Naive thymus-derived CD4-positive, alpha-beta T cell (primary cell): ENCODE data around the gene IFT43. TPM values are rescaled to one million over a fixed set of nuclear protein-coding genes. Genes with fewer than 3 reads are reported as not detected.

ENCODE experiments used
- ATAC-seq: fragments of 150-1000 bp; cut with Tn5 transposase; 2 replicates; pipeline ENCODE4 v1.10.0; 2021; ENCODE audit warnings: mild to moderate bottlenecking, moderate library complexity
- CTCF ChIA-PET: fragments of 350-600 bp; sonication (Branson Sonifier 250); formaldehyde crosslinking; loops from one replicate; lab custom pipeline; 2021; ENCODE audit warnings: antibody characterized with exemption; lab: Charles Lee
- POLR2A ChIA-PET: fragments of 350-600 bp; sonication (Branson Sonifier 250); formaldehyde crosslinking; loops from one replicate; lab custom pipeline; 2021; ENCODE audit warnings: antibody characterized with exemption, inconsistent platforms; lab: Charles Lee
- DNase-seq, 9 donors: peaks; one replicate each; pipeline versions ENCODE4 v3.0.0 to v3.0.0-alpha.2; 2020 to 2022; ENCODE audit warnings: mixed read lengths in 1 of 9
- H3K27ac ChIP-seq: one replicate; pipeline ENCODE4 v1.7.0; 2013; ENCODE audit warnings: mild to moderate bottlenecking, low read depth, low read length, moderate library complexity
- H3K27me3 ChIP-seq, 2 donors: one replicate each; pipeline ENCODE4 v1.7.0; 2013; ENCODE audit warnings: low read length in 2 of 2, mild to moderate bottlenecking in 2 of 2, moderate library complexity in 2 of 2; ENCODE audit not compliant: control insufficient read depth in 2 of 2, insufficient read depth in 2 of 2
- H3K36me3 ChIP-seq, 3 experiments: 1 replicate in 2 of 3; 2 replicates in 1 of 3; pipeline ENCODE4 v1.7.0; 2013; ENCODE audit warnings: low read length in 3 of 3, mild to moderate bottlenecking in 3 of 3, moderate library complexity in 1 of 3; ENCODE audit not compliant: insufficient read depth in 3 of 3, control insufficient read depth in 2 of 3
- H3K4me1 ChIP-seq, 2 donors: one replicate each; pipeline ENCODE4 v1.7.0; 2013; ENCODE audit warnings: low read length in 2 of 2, mild to moderate bottlenecking in 2 of 2, moderate library complexity in 1 of 2; ENCODE audit not compliant: control insufficient read depth in 2 of 2, insufficient read depth in 2 of 2
- H3K4me3 ChIP-seq: 2 replicates; pipeline ENCODE4 v1.7.0; 2013; ENCODE audit warnings: mild to moderate bottlenecking, low read length
- H3K9me3 ChIP-seq, 3 experiments: 1 replicate in 2 of 3; 2 replicates in 1 of 3; pipeline ENCODE4 v1.7.0; 2013; ENCODE audit warnings: low read length in 3 of 3; ENCODE audit not compliant: control insufficient read depth in 2 of 3
- H3K27ac Mint-ChIP-seq, 9 donors: one replicate each; pipeline ENCODE4 v1.8.0; 2020 to 2022; ENCODE audit warnings: mixed read lengths in 9 of 9, mild to moderate bottlenecking in 8 of 9, moderate library complexity in 5 of 9, inconsistent platforms in 2 of 9
- H3K27me3 Mint-ChIP-seq, 5 donors: one replicate each; pipeline ENCODE4 v1.8.0; 2021 to 2022; ENCODE audit warnings: mixed read lengths in 5 of 5, mild to moderate bottlenecking in 1 of 5
- H3K36me3 Mint-ChIP-seq, 5 donors: one replicate each; pipeline ENCODE4 v1.8.0; 2020 to 2022; ENCODE audit warnings: mixed read lengths in 5 of 5, mild to moderate bottlenecking in 3 of 5, inconsistent platforms in 1 of 5
- H3K4me1 Mint-ChIP-seq, 7 donors: one replicate each; pipeline ENCODE4 v1.8.0; 2020 to 2022; ENCODE audit warnings: mixed read lengths in 7 of 7, mild to moderate bottlenecking in 3 of 7, inconsistent platforms in 1 of 7
- H3K4me3 Mint-ChIP-seq, 10 donors: one replicate each; pipeline ENCODE4 v1.8.0; 2020 to 2022; ENCODE audit warnings: mild to moderate bottlenecking in 10 of 10, mixed read lengths in 10 of 10, moderate library complexity in 6 of 10, inconsistent platforms in 2 of 10
- H3K9me3 Mint-ChIP-seq, 11 donors: one replicate each; pipeline ENCODE4 v1.8.0; 2020 to 2022; ENCODE audit warnings: mixed read lengths in 11 of 11, mild to moderate bottlenecking in 4 of 11, inconsistent platforms in 1 of 11, moderate library complexity in 1 of 11
- intact Hi-C, 2 donors: fragments of 100-400 bp; cut with micrococcal nuclease; formaldehyde crosslinking; loops; one replicate each; pipeline ENCODE4 v1.15.1; 2023
- polyA plus RNA-seq, 2 donors: library from polyadenylated mRNA; unstranded; fragments of 300-500 nt; fragmentation: Illumina TruSeq; gene quantifications; one replicate each; pipeline ENCODE4 v1.2.3, GENCODE V29; 2021
- total RNA-seq, 6 experiments: library from RNA in 5 of 6; stranded (reverse) in 5 of 6; gene quantifications; 1 replicate in 5 of 6; 2 replicates in 1 of 6; pipeline ENCODE4 v1.2.3 and lab custom pipeline; 2021 to 2026

The IFT43 gene
- total and polyA plus RNA-seq, 7 experiments from 2014 or later: 4.6 to 19.1 (median 15.4) TPM

DNA sequence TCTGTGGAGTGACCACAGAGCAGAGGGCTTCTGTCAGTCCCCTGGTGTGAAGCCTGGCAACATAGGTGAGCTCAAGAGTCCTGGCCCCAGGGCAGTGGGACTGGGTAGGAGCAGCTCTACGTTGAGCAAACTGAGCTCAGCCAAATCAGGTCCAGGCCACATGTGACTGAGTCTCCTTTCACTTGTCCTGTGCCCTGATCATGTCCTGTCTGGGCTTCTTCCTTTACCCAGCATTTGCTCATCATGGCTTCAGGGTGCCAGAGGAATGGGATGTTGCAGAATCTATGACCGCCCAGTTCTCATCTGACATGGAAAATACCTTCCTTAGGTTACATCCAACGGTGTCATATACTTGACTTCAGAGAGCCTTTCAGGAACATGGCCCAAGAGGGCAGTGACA is 99.8 kb downstream of the IFT43 start:
- ATAC-seq (no peak), DNase-seq (no peak)
- ChIA-PET POLR2A (no interaction called here), CTCF (no interaction called here)
- Histone ChIP-seq H3K4me3 (no peak overlapping the region), H3K4me1 (no peaks in the 10 kb centered on the region), H3K27ac (no peak overlapping the region), H3K36me3 (peaks cover 0 to 7% (median 0%) of the 10 kb centered on the region in 3 experiments), H3K27me3 (no peaks in the 10 kb centered on the region), H3K9me3 (no peaks in the 10 kb centered on the region)
- Mint-ChIP-seq H3K4me3 (no peak overlapping the region), H3K36me3 (peaks cover 0 to 18% (median 0%) of the 10 kb centered on the region in 5 donors), H3K27ac (no peak overlapping the region), H3K9me3 (no peaks in the 10 kb centered on the region), H3K27me3 (no peaks in the 10 kb centered on the region), H3K4me1 (no peaks in the 10 kb centered on the region)
- intact Hi-C loops: no loop called here

- ChIA-PET POLR2A (no interaction called here), CTCF (no interaction called here)
- H3K27ac ChIP-seq: no peak overlapping the region
- ATAC-seq (no peak), DNase-seq (no peak)
- no peaks in the 10 kb centered on the region for H3K27me3 ChIP-seq
- Mint-ChIP-seq H3K4me1 (no peaks in the 10 kb centered on the region), H3K27ac (no peak overlapping the region), H3K27me3 (no peaks in the 10 kb centered on the region), H3K9me3 (no peaks in the 10 kb centered on the region), H3K4me3 (no peak overlapping the region), H3K36me3 (peaks cover 0 to 15% (median 0%) of the 10 kb centered on the region in 5 donors)
- peaks cover 0 to 7% (median 0%) of the 10 kb centered on the region in 3 experiments for H3K36me3 ChIP-seq
- intact Hi-C loops: no loop called here
- no peaks in the 10 kb centered on the region for H3K4me1 ChIP-seq
- H3K4me3 ChIP-seq: no peak overlapping the region
- H3K9me3 ChIP-seq: no peaks in the 10 kb centered on the region
Observed at GRCh38 chr14:76086636-76087035, 101.1 kb downstream of the IFT43 start.

DNA sequence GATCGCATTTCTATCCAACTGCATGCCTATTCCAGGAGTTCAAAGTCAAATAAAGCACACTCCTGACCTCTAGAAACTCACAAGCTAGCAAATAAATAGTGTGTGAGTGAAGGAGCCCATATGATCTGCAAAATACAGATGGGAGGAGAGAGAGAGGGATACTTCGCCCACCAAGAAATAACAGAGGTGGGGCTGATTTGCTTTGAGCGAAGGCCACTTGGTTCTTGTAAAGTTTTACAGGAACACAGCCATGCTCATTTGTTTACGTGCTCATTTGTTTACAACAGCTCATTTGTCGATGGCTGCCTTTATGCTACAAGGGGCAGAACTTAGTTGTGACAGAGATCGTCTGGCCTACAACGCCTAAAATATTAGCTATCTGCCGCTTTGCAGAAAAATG is 102.8 kb downstream of the IFT43 start:
- peaks cover 0 to 7% (median 0%) of the 10 kb centered on the region in 5 donors for H3K36me3 Mint-ChIP-seq
- no peak for DNase-seq
- H3K27me3 Mint-ChIP-seq: no peaks in the 10 kb centered on the region
- Histone ChIP-seq H3K4me3 (no peak overlapping the region), H3K4me1 (no peaks in the 10 kb centered on the region), H3K27ac (no peak overlapping the region), H3K27me3 (no peaks in the 10 kb centered on the region), H3K36me3 (peaks cover 0 to 4% (median 0%) of the 10 kb centered on the region in 3 experiments), H3K9me3 (no peaks in the 10 kb centered on the region)
- intact Hi-C loops: no loop called here
- no peak overlapping the region for H3K4me3 Mint-ChIP-seq
- H3K9me3 Mint-ChIP-seq: no peaks in the 10 kb centered on the region
- ChIA-PET CTCF (no interaction called here), POLR2A (no interaction called here)
- no peaks in the 10 kb centered on the region for H3K4me1 Mint-ChIP-seq
- H3K27ac Mint-ChIP-seq: no peak overlapping the region
- ATAC-seq: no peak

DNA sequence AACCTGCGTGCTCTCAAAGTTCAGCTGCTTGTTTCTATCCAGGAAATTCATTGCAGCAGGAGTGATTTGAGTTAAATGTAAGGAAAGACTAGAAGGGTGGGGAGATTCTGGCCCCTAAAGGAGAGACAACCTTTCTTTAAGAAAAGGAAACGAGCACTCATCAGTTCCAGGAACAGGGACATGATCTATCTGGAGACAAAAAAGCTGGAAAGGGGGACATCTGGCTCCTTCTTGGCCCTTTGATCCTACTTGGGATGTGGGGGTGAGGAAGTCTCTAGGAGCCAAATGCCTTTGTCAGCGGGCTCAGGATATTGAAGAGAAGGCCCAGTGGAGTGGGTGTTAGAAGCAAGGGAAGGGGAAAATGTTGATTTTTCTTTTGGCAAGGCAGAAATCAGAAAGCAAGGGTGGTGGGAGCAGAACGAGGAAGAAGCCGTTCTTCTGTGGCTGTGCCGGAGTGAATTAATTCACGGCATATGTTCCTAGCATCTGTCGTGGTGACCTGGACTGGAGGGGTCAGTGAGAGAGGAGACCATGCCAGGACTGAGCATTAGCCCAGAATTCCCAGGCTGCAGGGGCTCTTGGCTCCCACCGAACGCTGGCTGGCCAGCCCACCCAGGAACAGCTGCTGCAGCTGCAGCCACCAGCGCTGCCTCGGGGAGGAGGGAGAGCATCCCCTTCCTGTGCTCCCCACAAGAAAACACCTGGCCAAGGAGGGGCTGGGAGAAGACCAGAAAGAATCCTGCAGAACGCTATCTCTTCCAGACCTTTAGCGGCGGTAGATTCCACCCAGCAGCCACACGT is 103.4 kb downstream of the IFT43 start:
- no peaks in the 10 kb centered on the region for H3K27me3 ChIP-seq
- Mint-ChIP-seq H3K4me3 (peak overlapping the region in 1 of 10 donors; percentile 48), H3K9me3 (no peaks in the 10 kb centered on the region), H3K36me3 (peaks cover 0 to 3% (median 0%) of the 10 kb centered on the region in 5 donors), H3K27me3 (no peaks in the 10 kb centered on the region), H3K4me1 (no peaks in the 10 kb centered on the region), H3K27ac (no peak overlapping the region)
- ChIA-PET POLR2A (no interaction called here), CTCF (no interaction called here)
- no peaks in the 10 kb centered on the region for H3K4me1 ChIP-seq
- DNase-seq (no peak), ATAC-seq (no peak)
- H3K9me3 ChIP-seq: no peaks in the 10 kb centered on the region
- intact Hi-C loops: no loop called here
- H3K4me3 ChIP-seq: no peak overlapping the region
- H3K36me3 ChIP-seq: no peaks in the 10 kb centered on the region
- no peak overlapping the region for H3K27ac ChIP-seq

DNA sequence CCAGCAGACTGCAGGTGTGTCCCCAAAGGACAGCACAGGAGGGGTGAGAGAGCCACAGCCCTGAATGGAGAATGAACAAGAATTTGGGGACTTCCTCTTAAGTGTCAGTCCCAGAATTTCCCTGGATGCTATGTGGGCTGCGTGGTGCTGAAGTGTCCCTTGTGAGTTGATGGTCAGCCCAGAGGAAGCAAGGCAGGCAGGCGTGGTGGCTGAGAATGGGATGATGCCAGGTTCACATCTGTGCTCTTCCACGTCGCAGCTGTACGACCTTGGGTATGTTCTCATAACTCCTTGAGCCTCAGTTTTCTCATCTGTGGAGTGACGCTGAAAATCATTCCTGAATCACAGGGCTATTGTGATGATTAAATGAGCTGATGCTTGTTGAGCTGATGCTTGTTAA is 104.0 kb downstream of the IFT43 start:
- no peaks in the 10 kb centered on the region for H3K4me1 ChIP-seq
- no peak overlapping the region for H3K4me3 ChIP-seq
- Mint-ChIP-seq H3K27me3 (no peaks in the 10 kb centered on the region), H3K9me3 (no peaks in the 10 kb centered on the region), H3K4me3 (no peak overlapping the region), H3K4me1 (no peaks in the 10 kb centered on the region), H3K27ac (no peak overlapping the region), H3K36me3 (no peaks in the 10 kb centered on the region)
- CTCF ChIA-PET: no interaction called here
- no peaks in the 10 kb centered on the region for H3K36me3 ChIP-seq
- H3K27me3 ChIP-seq: no peaks in the 10 kb centered on the region
- ATAC-seq (no peak), DNase-seq (no peak)
- intact Hi-C loops: no loop called here
- POLR2A ChIA-PET: no interaction called here
- no peaks in the 10 kb centered on the region for H3K9me3 ChIP-seq
- no peak overlapping the region for H3K27ac ChIP-seq

DNA sequence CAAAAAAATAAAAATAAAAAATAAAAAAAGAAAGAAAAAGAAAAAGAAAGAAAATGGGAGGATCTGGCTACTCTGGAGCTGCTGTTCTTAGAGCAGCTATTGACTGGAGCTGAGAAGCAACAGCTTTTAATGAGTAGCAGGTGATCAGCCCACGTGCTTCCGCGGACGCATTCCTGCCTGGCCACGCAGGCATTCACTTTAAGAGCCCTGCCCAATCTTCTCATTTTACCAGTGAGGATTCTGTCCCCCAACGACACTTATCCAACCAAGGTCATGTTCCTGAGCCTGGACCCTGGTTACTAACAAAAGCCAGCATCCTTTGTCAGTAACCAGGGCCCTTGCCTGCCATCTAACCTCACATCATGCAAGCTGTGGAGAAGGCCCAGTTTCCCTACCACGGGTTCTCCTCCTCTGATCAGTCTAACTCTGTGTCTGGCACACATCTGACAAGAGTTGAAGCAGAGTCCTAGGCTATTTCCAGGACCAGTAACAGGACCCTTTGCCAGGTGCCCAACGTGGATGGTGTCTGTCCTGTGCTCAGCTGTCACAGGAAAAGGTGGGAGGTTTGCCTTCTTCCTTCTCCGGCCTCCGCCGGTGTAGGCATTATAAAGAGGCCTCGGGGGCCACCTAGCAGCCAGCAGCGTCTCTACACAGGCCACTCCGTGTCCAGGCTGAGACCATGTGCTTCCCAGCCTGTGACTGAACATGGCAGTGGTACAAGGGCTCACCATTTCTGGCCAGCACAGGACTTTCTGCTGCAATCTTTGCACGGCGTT is 105.2 kb downstream of the IFT43 start:
- no peak overlapping the region for H3K27ac ChIP-seq
- Mint-ChIP-seq H3K27ac (peak overlapping the region in 1 of 9 donors; percentile 6), H3K4me3 (no peak overlapping the region), H3K27me3 (no peaks in the 10 kb centered on the region), H3K36me3 (no peaks in the 10 kb centered on the region), H3K4me1 (no peaks in the 10 kb centered on the region), H3K9me3 (no peaks in the 10 kb centered on the region)
- ATAC-seq (no peak), DNase-seq (no peak)
- no peaks in the 10 kb centered on the region for H3K27me3 ChIP-seq
- ChIA-PET POLR2A (no interaction called here), CTCF (no interaction called here)
- H3K4me3 ChIP-seq: no peak overlapping the region
- H3K4me1 ChIP-seq: no peaks in the 10 kb centered on the region
- no peaks in the 10 kb centered on the region for H3K36me3 ChIP-seq
- no peaks in the 10 kb centered on the region for H3K9me3 ChIP-seq
- intact Hi-C loops: no loop called here
